CD4-positive, CD25-positive, alpha-beta regulatory T cell (primary cell): ENCODE measurements around the gene RSAD1. TPM values are rescaled to one million over a fixed set of nuclear protein-coding genes. Genes with fewer than 3 reads are reported as not detected.

ENCODE experiments used
- ATAC-seq, 2 donors: fragments of 150-1000 bp; cut with Tn5 transposase; one replicate each; pipeline ENCODE4 v1.10.0; 2021; ENCODE audit warnings: low read depth in 2 of 2, moderate number of reproducible peaks in 2 of 2, moderate library complexity in 1 of 2
- DNase-seq, 3 donors: peaks; one replicate each; pipeline versions ENCODE4 v3.0.0 to v3.0.0-alpha.2; 2012 to 2022; ENCODE audit warnings: mixed read lengths in 1 of 3
- H3K27ac ChIP-seq: one replicate; pipeline ENCODE4 v1.7.0; 2013; ENCODE audit warnings: mild to moderate bottlenecking, low read length; ENCODE audit not compliant: insufficient read depth, poor library complexity, severe bottlenecking
- H3K27me3 ChIP-seq: one replicate; pipeline ENCODE4 v1.7.0; 2013; ENCODE audit warnings: low read length; ENCODE audit not compliant: control insufficient read depth, insufficient read depth
- H3K36me3 ChIP-seq: one replicate; pipeline ENCODE4 v1.7.0; 2013; ENCODE audit warnings: mild to moderate bottlenecking, low read length, moderate library complexity; ENCODE audit not compliant: control insufficient read depth, insufficient read depth
- H3K4me1 ChIP-seq: 2 replicates; pipeline ENCODE4 v1.7.0; 2013; ENCODE audit warnings: mild to moderate bottlenecking, low read length; ENCODE audit not compliant: insufficient read depth, control insufficient read depth, poor library complexity, severe bottlenecking
- H3K4me3 ChIP-seq: one replicate; pipeline ENCODE4 v1.7.0; 2013; ENCODE audit warnings: low read depth, mild to moderate bottlenecking, low read length, moderate library complexity
- H3K9me3 ChIP-seq, 2 experiments: 1 replicate in 1 of 2; 2 replicates in 1 of 2; pipeline ENCODE4 v1.7.0; 2013; ENCODE audit warnings: low read length in 2 of 2, mild to moderate bottlenecking in 1 of 2, moderate library complexity in 1 of 2; ENCODE audit not compliant: control insufficient read depth in 2 of 2
- H3K27ac Mint-ChIP-seq, 3 donors: one replicate each; pipeline ENCODE4 v1.8.0; 2020 to 2022; ENCODE audit warnings: mild to moderate bottlenecking in 3 of 3, mixed read lengths in 3 of 3, moderate library complexity in 2 of 3
- H3K27me3 Mint-ChIP-seq: one replicate; pipeline ENCODE4 v1.8.0; 2022; ENCODE audit warnings: mild to moderate bottlenecking, mixed read lengths
- H3K36me3 Mint-ChIP-seq: one replicate; pipeline ENCODE4 v1.8.0; 2020; ENCODE audit warnings: mixed read lengths
- H3K4me1 Mint-ChIP-seq, 4 donors: one replicate each; pipeline ENCODE4 v1.8.0; 2020 to 2022; ENCODE audit warnings: mixed read lengths in 4 of 4, mild to moderate bottlenecking in 1 of 4
- H3K4me3 Mint-ChIP-seq, 4 donors: one replicate each; pipeline ENCODE4 v1.8.0; 2020 to 2022; ENCODE audit warnings: mild to moderate bottlenecking in 4 of 4, mixed read lengths in 4 of 4, moderate library complexity in 3 of 4
- H3K9me3 Mint-ChIP-seq, 7 donors: one replicate each; pipeline ENCODE4 v1.8.0; 2020 to 2022; ENCODE audit warnings: mixed read lengths in 7 of 7, mild to moderate bottlenecking in 3 of 7, moderate library complexity in 2 of 7
- polyA plus RNA-seq, 4 donors: library from polyadenylated mRNA; unstranded; fragments of 300-500 nt; fragmentation: Illumina TruSeq; gene quantifications; one replicate each; pipeline ENCODE4 v1.2.3, GENCODE V29; 2021
- total RNA-seq: library from RNA; stranded (reverse); gene quantifications from one replicate; pipeline ENCODE4 v1.2.3, GENCODE V29; 2022

The RSAD1 gene
- total and polyA plus RNA-seq, 5 donors from 2014 or later = 43.3 to 53.4 (median 45.3) TPM

- H3K36me3 Mint-ChIP-seq = peaks cover 19% of the 10 kb centered on the region
- ATAC-seq (no peak), DNase-seq (no peak)
- Histone ChIP-seq H3K36me3 (no peaks in the 10 kb centered on the region), H3K4me3 (no peak overlapping the region), H3K27me3 (no peaks in the 10 kb centered on the region), H3K4me1 (no peaks in the 10 kb centered on the region), H3K27ac (no peak overlapping the region), H3K9me3 (no peaks in the 10 kb centered on the region)
- H3K9me3 Mint-ChIP-seq = no peaks in the 10 kb centered on the region
- no peaks in the 10 kb centered on the region for H3K27me3 Mint-ChIP-seq
- no peak overlapping the region for H3K4me3 Mint-ChIP-seq
- H3K4me1 Mint-ChIP-seq = peaks cover 0 to 2% (median 0%) of the 10 kb centered on the region in 4 donors
- peak overlapping the region in 1 of 3 donors; percentile 46 for H3K27ac Mint-ChIP-seq
Observed at GRCh38 chr17:50440838-50441829, 37.5 kb upstream of the RSAD1 start.

- Mint-ChIP-seq H3K27ac (no peak overlapping the region), H3K27me3 (no peaks in the 10 kb centered on the region), H3K4me1 (peaks cover 0 to 5% (median 0%) of the 10 kb centered on the region in 4 donors), H3K9me3 (no peaks in the 10 kb centered on the region), H3K4me3 (no peak overlapping the region), H3K36me3 (peaks cover 11% of the 10 kb centered on the region)
- H3K27me3 ChIP-seq = no peaks in the 10 kb centered on the region
- no peaks in the 10 kb centered on the region for H3K9me3 ChIP-seq
- H3K27ac ChIP-seq = no peak overlapping the region
- H3K4me1 ChIP-seq = no peaks in the 10 kb centered on the region
- DNase-seq (no peak), ATAC-seq (no peak)
- H3K4me3 ChIP-seq = no peak overlapping the region
- H3K36me3 ChIP-seq = no peaks in the 10 kb centered on the region
Observed at GRCh38 chr17:50443505-50443974, 35.1 kb upstream of the RSAD1 start.

- Histone ChIP-seq H3K4me3 (no peak overlapping the region), H3K27ac (no peak overlapping the region), H3K4me1 (no peaks in the 10 kb centered on the region), H3K27me3 (no peaks in the 10 kb centered on the region), H3K9me3 (no peaks in the 10 kb centered on the region), H3K36me3 (no peaks in the 10 kb centered on the region)
- Mint-ChIP-seq H3K9me3 (no peaks in the 10 kb centered on the region), H3K4me1 (peaks cover 0 to 5% (median 0%) of the 10 kb centered on the region in 4 donors), H3K27ac (no peak overlapping the region), H3K27me3 (no peaks in the 10 kb centered on the region), H3K36me3 (peaks cover 7% of the 10 kb centered on the region), H3K4me3 (no peak overlapping the region)
- DNase-seq (no peak), ATAC-seq (no peak)
Observed at GRCh38 chr17:50444841-50445715, 33.6 kb upstream of the RSAD1 start.

- Histone ChIP-seq H3K27ac (no peak overlapping the region), H3K4me3 (no peak overlapping the region), H3K4me1 (no peaks in the 10 kb centered on the region), H3K9me3 (no peaks in the 10 kb centered on the region), H3K36me3 (no peaks in the 10 kb centered on the region), H3K27me3 (no peaks in the 10 kb centered on the region)
- Mint-ChIP-seq H3K9me3 (no peaks in the 10 kb centered on the region), H3K27ac (no peak overlapping the region), H3K4me3 (no peak overlapping the region), H3K27me3 (no peaks in the 10 kb centered on the region), H3K4me1 (peaks cover 0 to 5% (median 0%) of the 10 kb centered on the region in 4 donors), H3K36me3 (peaks cover 12% of the 10 kb centered on the region)
- no peak for ATAC-seq
- no peak for DNase-seq
Observed at GRCh38 chr17:50445730-50446325, 32.8 kb upstream of the RSAD1 start.

GRCh38 chr17:50447870-50448595 is 30.6 kb upstream of the RSAD1 start:
- no peak overlapping the region for H3K4me3 ChIP-seq
- H3K27me3 ChIP-seq = no peaks in the 10 kb centered on the region
- no peaks in the 10 kb centered on the region for H3K9me3 ChIP-seq
- no peaks in the 10 kb centered on the region for H3K4me1 ChIP-seq
- peaks cover 0 to 5% (median 0%) of the 10 kb centered on the region in 4 donors for H3K4me1 Mint-ChIP-seq
- no peak overlapping the region for H3K27ac Mint-ChIP-seq
- no peaks in the 10 kb centered on the region for H3K9me3 Mint-ChIP-seq
- no peaks in the 10 kb centered on the region for H3K36me3 ChIP-seq
- no peak for ATAC-seq
- peaks cover 13% of the 10 kb centered on the region for H3K36me3 Mint-ChIP-seq
- no peaks in the 10 kb centered on the region for H3K27me3 Mint-ChIP-seq
- no peak for DNase-seq
- H3K4me3 Mint-ChIP-seq = no peak overlapping the region
- no peak overlapping the region for H3K27ac ChIP-seq

GRCh38 chr17:50448643-50449042 is 30.0 kb upstream of the RSAD1 start:
- peaks cover 0 to 5% (median 0%) of the 10 kb centered on the region in 4 donors for H3K4me1 Mint-ChIP-seq
- H3K9me3 Mint-ChIP-seq = no peaks in the 10 kb centered on the region
- no peak overlapping the region for H3K27ac ChIP-seq
- H3K4me3 ChIP-seq = no peak overlapping the region
- H3K4me1 ChIP-seq = no peaks in the 10 kb centered on the region
- H3K27me3 Mint-ChIP-seq = no peaks in the 10 kb centered on the region
- DNase-seq (no peak), ATAC-seq (no peak)
- no peaks in the 10 kb centered on the region for H3K36me3 ChIP-seq
- H3K27ac Mint-ChIP-seq = peak overlapping the region in 1 of 3 donors; percentile 42
- H3K36me3 Mint-ChIP-seq = peaks cover 16% of the 10 kb centered on the region
- H3K27me3 ChIP-seq = no peaks in the 10 kb centered on the region
- H3K4me3 Mint-ChIP-seq = no peak overlapping the region
- H3K9me3 ChIP-seq = no peaks in the 10 kb centered on the region
